Activated T-cell treated with anti-CD3 and anti-CD28 coated beads, Interleukin-2, amount 50 U/mL, for 48 hours (primary cell): ENCODE data around the gene CEL.
"Not testable (repeated sequence)": the region's sequence is repeated elsewhere in the genome, so short reads cannot be mapped to it uniquely, and the experiment has no call there.

ENCODE experiments used
- DNase-seq, 2 experiments: peaks; one replicate each; pipeline ENCODE4 v3.0.0-alpha.2; 2020

CEL gene

GRCh38 chr9:133065070-133065388 is 3.2 kb downstream of the CEL start:
- no peak for DNase-seq

GRCh38 chr9:133066181-133066983 is 4.6 kb downstream of the CEL start:
- no peak for DNase-seq

- DNase-seq, result no peak
These were observed 5.2 kb downstream of the CEL start for GRCh38 chr9:133067006-133067405.

GRCh38 chr9:133067813-133068212 is 6.0 kb downstream of the CEL start:
- DNase-seq, result no peak

- not testable (repeated sequence) for DNase-seq
These were observed 6.7 kb downstream of the CEL start for GRCh38 chr9:133068431-133068830.

GRCh38 chr9:133070500-133070961 is 8.8 kb downstream of the CEL start:
- not testable (repeated sequence) for DNase-seq

GRCh38 chr9:133070985-133071384 is 9.2 kb downstream of the CEL start:
- DNase-seq, result not testable (repeated sequence)

GRCh38 chr9:133071484-133072150 is 9.8 kb downstream of the CEL start:
- no peak for DNase-seq

- not testable (repeated sequence) for DNase-seq
These were observed 10.4 kb downstream of the CEL start for GRCh38 chr9:133072210-133072609.

GRCh38 chr9:133073086-133074014 is 11.6 kb downstream of the CEL start:
- no peak for DNase-seq

GRCh38 chr9:133074111-133074651 is 12.4 kb downstream of the CEL start:
- no peak for DNase-seq

- no peak for DNase-seq
These were observed 14.3 kb downstream of the CEL start for GRCh38 chr9:133075925-133076630.

- no peak for DNase-seq
These were observed 14.9 kb downstream of the CEL start for GRCh38 chr9:133076691-133077090.

- DNase-seq, result no peak
These were observed 16.7 kb downstream of the CEL start for GRCh38 chr9:133078486-133078885.

GRCh38 chr9:133080161-133080560 is 18.4 kb downstream of the CEL start:
- DNase-seq, result no peak

- not testable (repeated sequence) for DNase-seq
These were observed 19.3 kb downstream of the CEL start for GRCh38 chr9:133080786-133081779.

GRCh38 chr9:133081957-133082644 is 20.3 kb downstream of the CEL start:
- DNase-seq, result not testable (repeated sequence)

- not testable (repeated sequence) for DNase-seq
These were observed 21.9 kb downstream of the CEL start for GRCh38 chr9:133083688-133084087.

GRCh38 chr9:133086212-133086860 is 24.6 kb downstream of the CEL start:
- DNase-seq, result not testable (repeated sequence)

GRCh38 chr9:133086894-133087293 is 25.1 kb downstream of the CEL start:
- no peak for DNase-seq
